HEK293 (cell line): ENCODE data around the gene SLC35F3.
A peak's percentile ranks its signal among the peaks of the same experiment; 100 is the strongest.

Experiments
- CTCF ChIA-PET: fragments of 350-600 bp; formaldehyde crosslinking; extraction: SDS; loops from one replicate; lab custom pipeline; 2021; ENCODE audit warnings: antibody characterized with exemption; lab: Yijun Ruan, JAX
- POLR2A ChIA-PET: fragments of 300-600 bp; formaldehyde crosslinking; extraction: SDS; loops from one replicate; lab custom pipeline; 2020; ENCODE audit warnings: antibody characterized with exemption, inconsistent platforms; lab: Yijun Ruan, JAX
- H3K27ac ChIP-seq: fragments of 200-500 bp; sonication (Bioruptor generic); 2 replicates; pipeline ENCODE4 v1.5.1; 2014; ENCODE audit warnings: low read depth, low read length, control low read depth, inconsistent platforms; ENCODE audit errors: extremely low read depth
- H3K36me3 ChIP-seq, 2 experiments: fragments of 200-500 bp in 1 of 2; sonication (Bioruptor generic) in 1 of 2; 1 replicate in 1 of 2; 2 replicates in 1 of 2; pipeline ENCODE4 v1.5.1; 2014 to 2017; ENCODE audit warnings: inconsistent platforms in 2 of 2, low read length in 2 of 2; ENCODE audit not compliant: control insufficient read depth in 2 of 2, insufficient read depth in 1 of 2
- H3K4me1 ChIP-seq: fragments of 200-500 bp; sonication (Bioruptor generic); 2 replicates; pipeline ENCODE4 v1.5.1; 2014; ENCODE audit warnings: mild to moderate bottlenecking, low read length, inconsistent platforms; ENCODE audit not compliant: control insufficient read depth, insufficient read depth
- H3K4me3 ChIP-seq: 2 replicates; pipeline ENCODE4 v1.5.1; 2011; ENCODE audit warnings: low read depth, mild to moderate bottlenecking, control low read depth, low read length, moderate library complexity
- H3K9me3 ChIP-seq: fragments of 200-500 bp; sonication (Bioruptor generic); 2 replicates; pipeline ENCODE4 v1.5.1; 2014; ENCODE audit warnings: low read depth, low read length, inconsistent platforms; ENCODE audit not compliant: control insufficient read depth, insufficient read depth
- EGR2 ChIP-seq: fragments of 450-650 bp; formaldehyde crosslinking; IDR thresholded peaks from 2 replicates; pipeline ENCODE4 v1.5.1; 2016; ENCODE audit warnings: low read depth, missing biosample characterization, missing genetic modification characterization
- GLI4 ChIP-seq: fragments of 450-650 bp; formaldehyde crosslinking; IDR thresholded peaks from 2 replicates; pipeline ENCODE4 v1.5.1; 2016; ENCODE audit warnings: missing biosample characterization, missing genetic modification characterization
- GLIS1 ChIP-seq: fragments of 450-650 bp; formaldehyde crosslinking; IDR thresholded peaks from 2 replicates; pipeline ENCODE4 v1.5.1; 2016; ENCODE audit warnings: missing biosample characterization, missing genetic modification characterization
- HOXA7 ChIP-seq: sonication (generic); formaldehyde crosslinking; IDR thresholded peaks from 2 replicates; pipeline ENCODE4 v1.8.1; 2022; ENCODE audit warnings: missing genetic modification reagents, borderline replicate concordance
- HOXD13 ChIP-seq: sonication (generic); formaldehyde crosslinking; IDR thresholded peaks from 2 replicates; pipeline ENCODE4 v1.8.0; 2022; ENCODE audit warnings: missing genetic modification reagents, borderline replicate concordance
- SCRT2 ChIP-seq: fragments of 450-650 bp; formaldehyde crosslinking; IDR thresholded peaks from 2 replicates; pipeline ENCODE4 v1.5.1; 2016; ENCODE audit warnings: missing biosample characterization, missing genetic modification characterization
- ZIC2 ChIP-seq: fragments of 450-650 bp; formaldehyde crosslinking; IDR thresholded peaks from 2 replicates; pipeline ENCODE4 v1.5.1; 2016; ENCODE audit warnings: missing biosample characterization, missing genetic modification characterization
- ZNF10 ChIP-seq: fragments of 450-650 bp; formaldehyde crosslinking; IDR thresholded peaks from 2 replicates; pipeline ENCODE4 v1.5.1; 2017; ENCODE audit warnings: missing biosample characterization, missing genetic modification characterization
- ZNF140 ChIP-seq: fragments of 450-650 bp; formaldehyde crosslinking; IDR thresholded peaks from 2 replicates; pipeline ENCODE4 v1.5.1; 2016; ENCODE audit warnings: missing biosample characterization, missing genetic modification characterization
- ZNF146 ChIP-seq: fragments of 450-650 bp; formaldehyde crosslinking; IDR thresholded peaks from 2 replicates; pipeline ENCODE4 v1.5.1; 2016; ENCODE audit warnings: missing biosample characterization, missing genetic modification characterization
- ZNF169 ChIP-seq: fragments of 450-650 bp; formaldehyde crosslinking; IDR thresholded peaks from 2 replicates; pipeline ENCODE4 v1.5.1; 2016; ENCODE audit warnings: missing biosample characterization, missing genetic modification characterization
- ZNF214 ChIP-seq: fragments of 450-650 bp; formaldehyde crosslinking; IDR thresholded peaks from 2 replicates; pipeline ENCODE4 v1.5.1; 2017; ENCODE audit warnings: missing biosample characterization, mild to moderate bottlenecking, missing genetic modification characterization, borderline replicate concordance
- ZNF341 ChIP-seq: fragments of 450-650 bp; formaldehyde crosslinking; IDR thresholded peaks from 2 replicates; pipeline ENCODE4; 2016; ENCODE audit warnings: low read depth, missing biosample characterization, missing genetic modification characterization
- ZNF366 ChIP-seq: fragments of 450-650 bp; formaldehyde crosslinking; conservative IDR thresholded peaks from 2 replicates; pipeline ENCODE4 v1.5.1; 2016; ENCODE audit warnings: missing biosample characterization, missing genetic modification characterization
- ZNF473 ChIP-seq: fragments of 450-650 bp; formaldehyde crosslinking; IDR thresholded peaks from 2 replicates; pipeline ENCODE4 v1.5.1; 2017; ENCODE audit warnings: missing biosample characterization, missing genetic modification characterization
- ZNF600 ChIP-seq: fragments of 450-650 bp; formaldehyde crosslinking; IDR thresholded peaks from 2 replicates; pipeline ENCODE4 v1.5.1; 2016; ENCODE audit warnings: missing biosample characterization, missing genetic modification characterization
- ZNF623 ChIP-seq: fragments of 450-650 bp; formaldehyde crosslinking; IDR thresholded peaks from 2 replicates; pipeline ENCODE4 v1.5.1; 2016; ENCODE audit warnings: missing biosample characterization, missing genetic modification characterization
- TF ChIP-seq, protein P1 (sequence below): fragments of 450-650 bp; IDR thresholded peaks from 2 replicates; pipeline ENCODE4 v1.5.1; 2018; ENCODE audit warnings: missing biosample characterization, missing genetic modification characterization
- TF ChIP-seq, protein P2 (sequence below): fragments of 450-650 bp; formaldehyde crosslinking; optimal IDR thresholded peaks from 2 replicates; pipeline ENCODE3; 2016; ENCODE audit warnings: missing biosample characterization, mild to moderate bottlenecking, missing genetic modification characterization
- TF ChIP-seq, protein P3 (sequence below): fragments of 450-650 bp; formaldehyde crosslinking; IDR thresholded peaks from 2 replicates; pipeline ENCODE4 v1.5.1; 2017; ENCODE audit warnings: missing biosample characterization, missing genetic modification characterization
- TF ChIP-seq, protein P4 (sequence below): fragments of 450-650 bp; formaldehyde crosslinking; IDR thresholded peaks from 2 replicates; pipeline ENCODE4 v1.5.1; 2017; ENCODE audit warnings: missing biosample characterization, mild to moderate bottlenecking, missing genetic modification characterization, moderate library complexity

SLC35F3 gene

DNA sequence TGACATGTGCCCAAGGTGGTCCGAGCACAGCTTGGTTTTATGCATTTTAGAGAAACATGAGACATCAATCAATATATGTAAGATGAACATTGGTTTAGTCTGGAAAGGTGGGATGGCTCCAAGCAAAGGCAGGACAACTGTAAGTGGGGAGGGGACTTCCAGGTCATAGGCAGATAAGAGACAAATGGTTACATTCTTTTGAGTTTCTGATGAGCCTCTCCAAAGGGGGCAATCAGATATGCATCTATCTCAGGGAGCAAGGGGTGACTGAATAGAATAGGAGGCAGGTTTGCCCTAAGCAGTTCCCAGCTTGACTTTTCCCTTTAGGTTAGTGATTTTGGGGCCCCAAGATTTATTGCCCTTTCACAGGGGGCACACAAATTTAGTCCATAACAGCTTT, 374.5 kb downstream of the SLC35F3 start:
- CTCF ChIA-PET, result interaction anchor here (0.7 to 1.3 kb wide), 4 partner anchors 31 to 213 kb away, joined by 3 to 7 read pairs (median 4); no protein-coding TSS in a partner anchor

DNA sequence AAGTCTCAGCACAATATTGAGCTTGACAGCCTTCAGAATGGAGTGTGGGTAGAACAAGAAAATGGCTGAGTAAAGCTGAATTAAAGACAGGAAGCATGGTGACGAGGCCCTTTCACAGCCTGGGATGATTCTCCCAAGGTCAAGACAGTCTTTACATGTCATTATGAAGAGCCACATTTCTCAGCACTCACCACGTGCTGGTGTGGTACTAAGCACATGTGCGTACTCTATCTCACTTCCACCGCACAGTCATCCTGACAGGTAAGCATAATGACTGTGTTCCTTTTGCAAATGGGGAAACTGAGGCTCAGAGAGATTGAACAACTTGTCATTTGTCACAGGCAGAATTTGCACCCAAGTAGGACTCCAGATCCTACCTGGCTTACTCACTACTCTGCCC, 376.0 kb downstream of the SLC35F3 start:
- no peaks in the 10 kb centered on the region for H3K9me3 ChIP-seq
- H3K4me3 ChIP-seq, result no peak overlapping the region
- CTCF ChIA-PET, result interaction anchor here (0.7 kb wide), 1 partner anchor 69 kb away, joined by 3 read pairs; no protein-coding TSS in a partner anchor
- H3K36me3 ChIP-seq, result no peaks in the 10 kb centered on the region
- POLR2A ChIA-PET, result no interaction called here
- H3K4me1 ChIP-seq, result no peaks in the 10 kb centered on the region
- H3K27ac ChIP-seq, result no peak overlapping the region
- no peak for TF ChIP-seq ZNF146
- TF ChIP-seq ZNF623 (tag by site-specific recombination), result no peak
- TF ChIP-seq, protein P1, sequence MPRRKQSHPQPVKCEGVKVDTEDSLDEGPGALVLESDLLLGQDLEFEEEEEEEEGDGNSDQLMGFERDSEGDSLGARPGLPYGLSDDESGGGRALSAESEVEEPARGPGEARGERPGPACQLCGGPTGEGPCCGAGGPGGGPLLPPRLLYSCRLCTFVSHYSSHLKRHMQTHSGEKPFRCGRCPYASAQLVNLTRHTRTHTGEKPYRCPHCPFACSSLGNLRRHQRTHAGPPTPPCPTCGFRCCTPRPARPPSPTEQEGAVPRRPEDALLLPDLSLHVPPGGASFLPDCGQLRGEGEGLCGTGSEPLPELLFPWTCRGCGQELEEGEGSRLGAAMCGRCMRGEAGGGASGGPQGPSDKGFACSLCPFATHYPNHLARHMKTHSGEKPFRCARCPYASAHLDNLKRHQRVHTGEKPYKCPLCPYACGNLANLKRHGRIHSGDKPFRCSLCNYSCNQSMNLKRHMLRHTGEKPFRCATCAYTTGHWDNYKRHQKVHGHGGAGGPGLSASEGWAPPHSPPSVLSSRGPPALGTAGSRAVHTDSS (tag by site-specific recombination), result no peak
- TF ChIP-seq, protein P2, sequence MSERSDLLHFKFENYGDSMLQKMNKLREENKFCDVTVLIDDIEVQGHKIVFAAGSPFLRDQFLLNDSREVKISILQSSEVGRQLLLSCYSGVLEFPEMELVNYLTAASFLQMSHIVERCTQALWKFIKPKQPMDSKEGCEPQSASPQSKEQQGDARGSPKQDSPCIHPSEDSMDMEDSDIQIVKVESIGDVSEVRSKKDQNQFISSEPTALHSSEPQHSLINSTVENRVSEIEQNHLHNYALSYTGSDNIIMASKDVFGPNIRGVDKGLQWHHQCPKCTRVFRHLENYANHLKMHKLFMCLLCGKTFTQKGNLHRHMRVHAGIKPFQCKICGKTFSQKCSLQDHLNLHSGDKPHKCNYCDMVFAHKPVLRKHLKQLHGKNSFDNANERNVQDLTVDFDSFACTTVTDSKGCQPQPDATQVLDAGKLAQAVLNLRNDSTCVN (tag by site-specific recombination), result no peak
- no peak for TF ChIP-seq ZNF366 (tag by site-specific recombination)
- no peak for TF ChIP-seq ZNF169 (tag by site-specific recombination)
- no peak for TF ChIP-seq ZNF600 (tag by site-specific recombination)
- TF ChIP-seq, protein P3, sequence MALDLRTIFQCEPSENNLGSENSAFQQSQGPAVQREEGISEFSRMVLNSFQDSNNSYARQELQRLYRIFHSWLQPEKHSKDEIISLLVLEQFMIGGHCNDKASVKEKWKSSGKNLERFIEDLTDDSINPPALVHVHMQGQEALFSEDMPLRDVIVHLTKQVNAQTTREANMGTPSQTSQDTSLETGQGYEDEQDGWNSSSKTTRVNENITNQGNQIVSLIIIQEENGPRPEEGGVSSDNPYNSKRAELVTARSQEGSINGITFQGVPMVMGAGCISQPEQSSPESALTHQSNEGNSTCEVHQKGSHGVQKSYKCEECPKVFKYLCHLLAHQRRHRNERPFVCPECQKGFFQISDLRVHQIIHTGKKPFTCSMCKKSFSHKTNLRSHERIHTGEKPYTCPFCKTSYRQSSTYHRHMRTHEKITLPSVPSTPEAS (tag by site-specific recombination), result no peak

More for the DNA sequence above, 374.5 kb downstream of the SLC35F3 start:
- Histone ChIP-seq H3K4me1 (no peaks in the 10 kb centered on the region), H3K36me3 (no peaks in the 10 kb centered on the region), H3K27ac (no peak overlapping the region), H3K4me3 (no peak overlapping the region), H3K9me3 (no peaks in the 10 kb centered on the region)
- no peak for TF ChIP-seq ZNF473 (tag by site-specific recombination)
- TF ChIP-seq ZNF140 (tag by site-specific recombination), result no peak
- TF ChIP-seq ZNF10 (tag by site-specific recombination), result no peak
- TF ChIP-seq GLI4 (tag by site-specific recombination), result no peak
- TF ChIP-seq ZNF341 (tag by site-specific recombination), result no peak
- no peak for TF ChIP-seq HOXD13 (CRISPR knock-in tag)
- TF ChIP-seq SCRT2 (tag by site-specific recombination), result no peak
- POLR2A ChIA-PET, result no interaction called here

DNA sequence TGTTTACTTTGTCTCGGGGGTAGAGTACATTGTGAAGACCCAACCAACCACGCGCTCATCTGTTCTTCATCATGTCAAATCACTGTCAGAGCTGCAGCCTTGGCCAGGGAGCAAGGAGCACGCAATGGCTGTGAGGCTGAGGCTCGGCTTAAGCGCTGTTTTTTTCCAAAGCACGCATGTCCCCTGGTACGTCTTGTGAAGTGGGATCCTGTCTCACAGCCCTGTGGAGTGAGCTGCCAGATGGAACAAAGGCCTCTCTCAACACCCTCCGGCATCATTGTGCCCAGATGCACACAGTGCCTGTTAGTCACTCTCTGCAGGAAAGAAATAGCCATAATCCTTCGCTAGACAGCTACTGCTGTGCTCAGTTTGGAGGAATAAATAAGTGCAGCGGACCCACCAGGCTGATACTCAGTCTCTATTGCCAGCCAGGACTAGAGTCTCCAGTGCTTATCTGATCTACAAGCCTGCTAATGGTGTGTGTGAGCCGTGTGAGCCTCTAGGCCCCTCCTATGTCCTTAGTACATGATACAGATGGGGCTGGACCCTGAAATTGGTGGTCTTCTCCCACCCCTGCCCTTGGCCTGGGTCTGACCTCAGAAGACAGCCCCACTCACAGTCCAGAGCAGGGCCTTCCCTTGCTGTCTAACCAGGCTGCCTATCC, 377.5 kb downstream of the SLC35F3 start:
- Histone ChIP-seq H3K4me3 (no peak overlapping the region), H3K9me3 (no peaks in the 10 kb centered on the region), H3K27ac (no peak overlapping the region), H3K4me1 (no peaks in the 10 kb centered on the region), H3K36me3 (no peaks in the 10 kb centered on the region)
- CTCF ChIA-PET, result interaction anchor here (1.0 to 2.8 kb wide), 3 partner anchors 23 to 28 kb away, joined by 4 to 13 read pairs (median 6); no protein-coding TSS in a partner anchor
- TF ChIP-seq HOXA7 (no peak), EGR2 (tag by site-specific recombination) (no peak), ZIC2 (tag by site-specific recombination) (peak; percentile 79), GLIS1 (tag by site-specific recombination) (no peak), ZNF214 (no peak)
- TF ChIP-seq, protein P4, sequence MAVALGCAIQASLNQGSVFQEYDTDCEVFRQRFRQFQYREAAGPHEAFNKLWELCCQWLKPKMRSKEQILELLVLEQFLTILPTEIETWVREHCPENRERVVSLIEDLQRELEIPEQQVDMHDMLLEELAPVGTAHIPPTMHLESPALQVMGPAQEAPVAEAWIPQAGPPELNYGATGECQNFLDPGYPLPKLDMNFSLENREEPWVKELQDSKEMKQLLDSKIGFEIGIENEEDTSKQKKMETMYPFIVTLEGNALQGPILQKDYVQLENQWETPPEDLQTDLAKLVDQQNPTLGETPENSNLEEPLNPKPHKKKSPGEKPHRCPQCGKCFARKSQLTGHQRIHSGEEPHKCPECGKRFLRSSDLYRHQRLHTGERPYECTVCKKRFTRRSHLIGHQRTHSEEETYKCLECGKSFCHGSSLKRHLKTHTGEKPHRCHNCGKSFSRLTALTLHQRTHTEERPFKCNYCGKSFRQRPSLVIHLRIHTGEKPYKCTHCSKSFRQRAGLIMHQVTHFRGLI (tag by site-specific recombination), result no peak
- POLR2A ChIA-PET, result no interaction called here
